Breast epithelium (tissue), 4 donors: ENCODE results near the gene SEPTIN5. TPM values are rescaled to one million over a fixed set of nuclear protein-coding genes. Genes with fewer than 3 reads are reported as not detected.

Source experiments
- DNase-seq, 2 donors: peaks; one replicate each; pipeline ENCODE4 v3.0.0-alpha.2; 2019; ENCODE audit warnings: low spot score in 2 of 2
- H3K27ac ChIP-seq, 2 donors: fragments of 200-600 bp; sonication (generic) in 1 of 2; one replicate each; pipeline ENCODE4 v1.5.1; 2016 to 2019; ENCODE audit warnings: mild to moderate bottlenecking in 1 of 2
- H3K27me3 ChIP-seq, 2 donors: fragments of 200-600 bp; sonication (generic) in 1 of 2; one replicate each; pipeline versions ENCODE4 v1.5.1 to v1.6.0; 2017 to 2019; ENCODE audit warnings: control low read depth in 1 of 2, mild to moderate bottlenecking in 1 of 2
- H3K36me3 ChIP-seq: fragments of 200-600 bp; one replicate; pipeline ENCODE4 v1.5.1; 2019
- H3K4me1 ChIP-seq, 2 donors: fragments of 200-600 bp; sonication (generic); one replicate each; pipeline ENCODE4 v1.5.1; 2016 to 2019; ENCODE audit warnings: control low read depth in 1 of 2
- H3K4me3 ChIP-seq, 3 donors: fragments of 200-600 bp; sonication (generic); 1 replicate in 2 of 3; 2 replicates in 1 of 3; pipeline ENCODE4 v1.5.1; 2016 to 2019; ENCODE audit warnings: mild to moderate bottlenecking in 3 of 3, moderate library complexity in 2 of 3
- H3K9me3 ChIP-seq, 2 donors: fragments of 200-600 bp; sonication (generic) in 1 of 2; one replicate each; pipeline ENCODE4 v1.5.1; 2016 to 2019; ENCODE audit warnings: control low read depth in 1 of 2
- CTCF ChIP-seq, 3 donors: fragments of 450-650 bp; IDR thresholded peaks; one replicate each; pipeline ENCODE4 v1.5.1; 2016 to 2017; ENCODE audit warnings: antibody characterized with exemption in 3 of 3, mild to moderate bottlenecking in 3 of 3, moderate library complexity in 3 of 3
- POLR2A ChIP-seq: fragments of 450-650 bp; IDR thresholded peaks from one replicate; pipeline ENCODE4 v1.6.1; 2016; ENCODE audit warnings: antibody characterized with exemption, mild to moderate bottlenecking, moderate library complexity
- POLR2AphosphoS5 ChIP-seq, 3 donors: sonication (generic); formaldehyde crosslinking; IDR thresholded peaks; one replicate each; pipeline ENCODE4 v1.6.1; 2017; ENCODE audit warnings: antibody characterized with exemption in 3 of 3
- intact Hi-C: fragments of 100-400 bp; cut with DNase I; formaldehyde crosslinking; loops from one replicate; pipeline ENCODE4 v1.15.1; 2023; ENCODE audit warnings: low total_unique reads
- total RNA-seq, 3 donors: library from RNA; depleted of rRNA; stranded (reverse); fragments of >200 nt; gene quantifications; one replicate each; pipeline ENCODE4 v1.1.0, GENCODE V29; 2016

The SEPTIN5 gene
- total RNA-seq, 3 donors from 2014 or later, result 5.4 to 33.8 (median 18.4) TPM

DNA sequence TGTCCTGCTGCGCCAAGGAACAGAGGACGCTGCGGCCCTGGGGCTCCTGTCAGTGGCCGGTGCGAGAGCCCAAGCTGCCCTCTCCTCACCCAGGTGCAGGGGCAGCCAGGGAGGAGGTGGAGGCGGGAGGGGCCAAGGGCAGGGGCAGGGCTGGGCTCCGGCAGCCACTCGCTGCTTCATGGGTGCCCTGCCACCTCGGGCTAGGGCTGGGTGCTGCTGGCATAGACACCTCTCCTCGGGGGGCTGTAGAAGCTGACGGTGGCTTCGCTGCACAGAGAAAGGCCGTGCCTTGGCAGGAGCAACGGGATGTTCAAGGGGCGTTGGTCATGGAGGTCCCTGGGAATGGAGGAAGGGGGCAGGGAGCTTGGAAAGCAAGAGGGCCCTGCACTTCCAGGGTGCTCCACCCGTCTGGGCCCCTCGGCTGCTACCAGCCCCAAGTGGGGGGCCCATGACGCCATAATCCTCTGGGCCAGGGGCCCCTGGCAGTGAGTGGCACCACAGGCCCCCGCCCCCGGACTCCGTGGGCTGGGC is 44.7 kb downstream of the SEPTIN5 start:
- Histone ChIP-seq H3K9me3 (no peaks in the 10 kb centered on the region), H3K36me3 (no peaks in the 10 kb centered on the region), H3K27ac (no peak overlapping the region), H3K4me1 (peaks cover 5 to 12% of the 10 kb centered on the region in 2 donors), H3K27me3 (peaks cover 9 to 41% of the 10 kb centered on the region in 2 donors), H3K4me3 (peak overlapping the region; percentile 10 to 45 (median 44))
- intact Hi-C loops, result no loop called here
- DNase-seq, result no peak
- no peak for TF ChIP-seq POLR2AphosphoS5 (IDR thresholded peaks at IDR 0.05)
- TF ChIP-seq CTCF (IDR thresholded peaks at IDR 0.05), result no peak
- TF ChIP-seq POLR2A, result no peak

GRCh38 chr22:19759427-19760057 is 45.2 kb downstream of the SEPTIN5 start:
- Histone ChIP-seq H3K27ac (no peak overlapping the region), H3K4me3 (peak overlapping the region; percentile 10 to 45 (median 44))

GRCh38 chr22:19760058-19760950 is 46.0 kb downstream of the SEPTIN5 start, which contains the start of gene TBX1:
TSS of gene TBX1 (plus strand) at chr22:19760778. CDS start at chr22:19760844, 66 bp downstream.
- no peaks in the 10 kb centered on the region for H3K36me3 ChIP-seq
- DNase-seq, result no peak
- H3K27me3 ChIP-seq, result peaks cover 3 to 33% of the 10 kb centered on the region in 2 donors
- H3K4me3 ChIP-seq, result peak within 1 kb of the TSS; percentile 37 to 69 (median 45)
- H3K9me3 ChIP-seq, result no peaks in the 10 kb centered on the region
- intact Hi-C loops, result no loop called here
- peak within 1 kb of the TSS in 1 of 2 donors; percentile 76 for H3K27ac ChIP-seq
- TF ChIP-seq CTCF (IDR thresholded peaks at IDR 0.05), result no peak
- no peak for TF ChIP-seq POLR2AphosphoS5 (IDR thresholded peaks at IDR 0.05)
- no peak for TF ChIP-seq POLR2A
- H3K4me1 ChIP-seq, result peaks cover 5% of the 10 kb centered on the region in 2 donors

More at GRCh38 chr22:19759427-19760057, 45.2 kb downstream of the SEPTIN5 start:
- TF ChIP-seq CTCF (IDR thresholded peaks at IDR 0.05), result no peak
- no peak for TF ChIP-seq POLR2AphosphoS5 (IDR thresholded peaks at IDR 0.05)
- no peak for TF ChIP-seq POLR2A
- intact Hi-C loops, result no loop called here
- no peaks in the 10 kb centered on the region for H3K9me3 ChIP-seq
- H3K27me3 ChIP-seq, result peaks cover 9 to 36% of the 10 kb centered on the region in 2 donors
- DNase-seq, result no peak
- H3K4me1 ChIP-seq, result peaks cover 5 to 12% of the 10 kb centered on the region in 2 donors
- H3K36me3 ChIP-seq, result no peaks in the 10 kb centered on the region

- Histone ChIP-seq H3K4me1 (peaks cover 3 to 5% of the 10 kb centered on the region in 2 donors), H3K9me3 (no peaks in the 10 kb centered on the region), H3K27ac (peak overlapping the region in 1 of 2 donors; percentile 76), H3K27me3 (peaks cover 0 to 27% of the 10 kb centered on the region in 2 donors), H3K4me3 (peak overlapping the region; percentile 37 to 69 (median 45)), H3K36me3 (no peaks in the 10 kb centered on the region)
- TF ChIP-seq POLR2A (no peak), CTCF (IDR thresholded peaks at IDR 0.05) (no peak), POLR2AphosphoS5 (IDR thresholded peaks at IDR 0.05) (no peak)
- intact Hi-C loops, result no loop called here
- no peak for DNase-seq
These were observed 46.8 kb downstream of the SEPTIN5 start for GRCh38 chr22:19760951-19761724.
